Superior temporal gyrus (tissue), 1 donor: ENCODE results near the gene SRPK2.
"Not testable (repeated sequence)": the region's sequence is repeated elsewhere in the genome, so short reads cannot be mapped to it uniquely, and the experiment has no call there.

Experiments used
- DNase-seq: peaks from one replicate; pipeline ENCODE4 v3.0.0-alpha.2; 2016; ENCODE audit errors: extremely low spot score

Gene SRPK2

DNA sequence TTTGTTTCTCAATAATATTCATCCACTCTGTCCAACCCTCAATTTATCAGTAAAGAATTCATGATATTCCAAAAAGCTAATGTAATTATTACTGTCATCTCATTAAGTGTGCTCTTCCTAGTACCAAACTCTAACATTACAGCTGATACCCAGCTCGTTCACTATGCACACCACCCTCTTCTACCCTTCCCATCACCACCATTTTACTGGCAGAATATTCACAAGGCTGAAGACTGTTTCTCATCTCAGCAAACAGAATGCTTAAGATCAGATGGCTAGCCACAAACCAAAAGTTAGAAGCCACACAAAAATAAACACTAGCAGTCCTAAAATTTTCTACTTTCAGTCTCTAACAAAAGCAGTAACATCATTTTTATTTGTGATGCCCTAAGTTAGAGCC lies 121.5 kb downstream of the SRPK2 start:
- peak; percentile 61 for DNase-seq

DNA sequence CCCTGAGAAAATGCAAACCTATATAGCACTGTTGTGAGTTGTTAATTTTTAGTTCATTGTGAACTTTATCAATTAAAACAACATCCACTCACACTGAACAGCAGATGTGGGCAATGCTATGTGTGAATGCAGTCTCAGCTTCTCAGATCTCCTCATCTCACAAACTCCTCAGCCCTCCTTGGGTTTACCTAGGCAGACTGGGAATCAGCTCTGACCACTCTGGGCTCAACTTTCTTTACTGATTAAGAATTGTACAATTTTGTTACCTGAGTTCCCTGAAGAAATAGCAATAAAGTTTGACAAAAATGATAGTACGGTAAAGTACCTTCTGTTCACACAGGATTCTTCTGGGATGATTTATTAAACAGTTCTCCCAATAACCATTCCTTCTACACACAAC lies 124.0 kb downstream of the SRPK2 start:
- no peak for DNase-seq

DNA sequence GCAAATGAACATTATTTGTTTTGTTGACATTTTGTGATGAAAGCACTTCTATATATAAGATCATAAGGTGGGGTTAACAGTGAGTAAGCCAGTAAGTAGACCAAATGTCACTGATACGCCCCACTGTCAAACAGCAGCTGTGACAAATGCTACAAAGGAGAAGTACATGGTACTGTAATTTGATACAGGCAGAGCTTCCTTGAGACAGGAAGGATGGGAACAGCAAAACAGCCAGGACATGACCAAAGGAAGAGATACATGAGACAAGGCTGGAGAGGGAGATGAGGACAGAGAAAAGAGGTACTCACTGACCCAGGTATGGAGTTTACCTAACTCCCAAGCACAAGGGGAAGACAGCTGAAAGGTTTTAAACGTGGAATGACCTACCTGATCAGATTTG lies 127.0 kb downstream of the SRPK2 start:
- DNase-seq, result no peak

DNA sequence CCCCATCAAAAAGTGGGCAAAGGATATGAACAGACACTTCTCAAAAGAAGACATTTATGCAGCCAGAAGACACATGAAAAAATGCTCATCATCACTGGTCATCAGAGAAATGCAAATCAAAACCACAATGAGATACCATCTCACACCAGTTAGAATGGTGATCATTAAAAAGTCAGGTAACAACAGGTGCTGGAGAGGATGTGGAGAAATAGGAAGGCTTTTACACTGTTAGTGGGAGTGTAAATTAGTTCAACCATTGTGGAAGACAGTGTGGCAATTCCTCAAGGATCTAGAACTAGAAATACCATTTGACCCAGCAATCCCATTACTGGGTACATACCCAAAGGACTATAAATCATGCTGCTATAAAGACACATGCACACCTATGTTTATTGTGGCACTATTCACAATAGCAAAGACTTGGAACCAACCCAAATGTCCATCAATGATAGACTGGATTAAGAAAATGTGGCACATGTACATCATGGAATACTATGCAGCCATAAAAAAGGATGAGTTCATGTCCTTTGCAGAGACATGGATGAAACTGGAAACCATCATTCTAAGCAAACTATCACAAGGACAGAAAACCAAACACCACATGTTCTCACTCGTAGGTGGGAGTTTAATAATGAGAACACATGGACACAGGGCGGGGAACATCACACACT lies 128.4 kb downstream of the SRPK2 start:
- DNase-seq, result not testable (repeated sequence)

DNA sequence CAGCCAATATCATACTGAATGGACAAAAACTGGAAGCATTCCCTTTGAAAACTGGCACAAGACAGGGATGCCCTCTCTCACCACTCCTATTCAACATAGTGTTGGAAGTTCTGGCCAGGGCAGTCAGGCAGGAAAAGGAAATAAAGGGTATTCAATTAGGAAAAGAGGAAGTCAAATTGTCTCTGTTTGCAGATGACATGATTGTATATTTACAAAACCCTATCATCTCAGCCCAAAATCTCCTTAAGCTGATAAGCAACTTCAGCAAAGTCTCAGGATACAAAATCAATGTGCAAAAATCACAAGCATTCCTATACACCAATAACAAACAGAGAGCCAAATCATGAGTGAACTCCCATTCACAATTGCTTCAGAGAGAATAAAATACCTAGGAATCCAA lies 129.8 kb downstream of the SRPK2 start:
- DNase-seq, result not testable (repeated sequence)

DNA sequence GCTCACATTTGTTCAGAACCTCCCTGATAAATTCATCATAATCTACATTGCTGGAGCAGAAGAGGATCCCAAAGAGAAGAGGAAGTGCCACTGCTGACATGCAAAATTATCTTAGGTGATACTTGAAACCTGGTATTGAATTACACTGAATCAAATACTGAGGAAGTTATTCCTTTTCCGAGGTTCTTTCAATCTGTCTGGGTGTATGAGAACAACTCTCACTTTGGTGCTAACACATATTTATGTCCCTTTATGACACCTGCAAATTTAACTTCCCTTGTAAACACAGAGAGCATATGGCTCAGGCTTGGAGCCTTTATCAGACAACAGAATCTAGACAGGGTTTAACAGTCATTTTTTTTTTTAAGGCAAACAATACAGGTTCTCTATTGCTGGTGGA lies 131.4 kb downstream of the SRPK2 start:
- DNase-seq, result no peak

DNA sequence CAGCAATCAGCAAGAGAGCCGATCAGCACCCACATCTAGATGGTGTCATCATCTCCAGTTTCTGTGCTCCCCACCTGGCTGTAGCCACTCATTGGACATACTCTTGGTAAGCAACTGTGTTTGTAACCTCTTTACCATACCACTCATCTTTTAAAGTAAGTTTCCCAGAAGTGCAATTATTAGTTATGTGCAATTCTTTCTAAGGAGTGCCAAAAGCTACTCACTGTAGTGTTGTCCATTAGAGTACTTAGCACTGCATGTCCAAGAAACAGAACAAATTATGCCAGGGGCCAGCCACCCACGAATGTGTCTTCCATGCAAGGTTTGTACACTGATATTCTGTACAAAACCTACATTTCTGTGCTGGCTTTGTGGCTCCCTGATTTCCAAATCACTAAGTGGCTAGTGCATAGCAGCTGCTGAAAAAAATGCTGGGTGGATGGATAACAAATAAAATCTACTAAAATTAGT lies 131.9 kb downstream of the SRPK2 start:
- DNase-seq, result no peak

DNA sequence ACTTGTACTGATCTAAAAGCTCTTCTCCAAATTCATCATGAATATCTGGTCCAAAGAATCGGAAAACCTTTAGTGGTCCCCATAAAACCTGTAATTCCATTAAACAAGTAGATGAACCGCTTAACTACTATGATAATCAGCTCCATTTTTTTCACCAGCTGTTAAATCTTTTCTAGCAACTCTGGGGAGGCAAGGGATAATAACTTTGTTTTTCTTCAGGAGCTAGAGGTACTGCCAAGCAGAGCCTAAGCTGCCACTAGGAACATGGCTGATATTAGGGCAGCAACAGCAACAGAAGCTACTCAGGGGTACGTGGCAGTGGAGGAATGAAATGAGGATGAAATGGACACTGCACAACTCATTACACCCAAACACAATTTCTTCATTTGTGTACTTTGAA lies 138.0 kb downstream of the SRPK2 start:
- DNase-seq, result no peak

DNA sequence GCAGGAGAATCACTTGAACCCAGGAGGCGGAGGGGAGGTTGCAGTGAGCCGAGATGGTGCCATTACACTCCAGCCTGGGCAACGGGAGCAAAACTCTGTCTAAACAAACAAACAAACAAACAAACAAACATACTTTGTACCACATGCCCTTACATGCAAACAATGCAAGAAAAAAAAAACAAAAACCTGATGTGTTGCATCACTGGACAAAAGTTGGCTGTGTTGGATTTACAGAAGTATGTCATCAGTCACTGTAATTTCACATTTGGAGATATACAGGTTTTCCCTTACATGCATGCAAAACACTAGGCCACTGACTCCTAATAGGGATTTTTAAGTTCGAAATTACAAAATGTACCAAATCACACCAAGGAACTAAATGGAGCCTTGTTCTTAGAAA lies 138.5 kb downstream of the SRPK2 start:
- DNase-seq, result no peak

DNA sequence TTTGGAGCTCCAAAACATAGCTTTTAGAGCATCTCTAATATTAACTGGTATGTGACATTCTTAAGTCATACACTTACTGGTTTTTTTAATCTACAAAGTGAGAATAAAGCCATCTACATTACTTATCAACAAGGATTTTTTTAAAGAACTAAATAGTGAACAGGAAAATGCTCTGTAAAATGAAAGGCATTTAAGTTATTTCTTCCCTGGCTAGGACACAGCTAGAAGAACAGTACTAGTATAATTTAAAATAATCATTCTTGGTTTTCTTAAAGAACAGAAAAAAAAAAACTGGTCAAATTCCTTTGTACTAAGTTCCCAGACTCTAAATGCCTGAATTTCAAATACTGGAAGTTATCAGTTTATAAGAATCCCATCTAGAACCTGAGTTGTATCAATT lies 139.5 kb downstream of the SRPK2 start:
- no peak for DNase-seq

DNA sequence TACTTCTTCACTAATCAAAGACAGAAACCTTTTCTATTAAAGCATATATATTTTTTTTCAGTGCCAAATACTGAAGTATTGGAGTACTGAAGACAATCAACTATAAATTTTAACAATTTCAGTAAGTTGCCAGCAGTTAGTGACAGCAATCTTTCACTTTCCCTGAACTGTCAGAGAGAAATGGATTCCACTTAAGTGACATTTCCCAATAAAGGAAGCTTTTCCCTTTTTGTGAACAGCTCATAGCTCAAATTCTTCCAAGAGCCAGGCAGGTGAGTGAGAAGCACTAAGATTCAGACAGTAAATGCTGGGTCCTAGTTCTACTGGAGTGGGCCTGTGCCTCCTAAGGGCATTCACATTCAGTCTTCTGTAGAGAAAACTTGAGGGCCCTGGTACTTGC lies 142.0 kb downstream of the SRPK2 start:
- no peak for DNase-seq

DNA sequence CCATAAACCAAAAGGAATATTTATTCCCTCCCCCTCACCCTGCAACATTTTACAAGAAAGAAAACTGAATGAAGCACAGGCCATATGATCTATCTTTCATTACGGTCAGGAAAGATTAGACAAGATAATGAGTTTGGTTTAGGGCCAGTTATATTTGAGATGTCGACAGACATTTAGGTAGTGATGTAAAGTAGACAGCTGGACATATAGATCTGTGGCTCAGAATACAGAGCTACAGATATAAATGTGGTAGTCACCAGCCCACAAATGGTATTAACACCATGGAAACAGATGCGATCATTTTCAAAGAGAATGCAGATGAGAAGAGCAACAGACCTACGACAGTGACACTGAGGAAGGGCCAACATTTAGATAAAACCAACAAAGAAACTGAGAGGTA lies 142.5 kb downstream of the SRPK2 start:
- no peak for DNase-seq

DNA sequence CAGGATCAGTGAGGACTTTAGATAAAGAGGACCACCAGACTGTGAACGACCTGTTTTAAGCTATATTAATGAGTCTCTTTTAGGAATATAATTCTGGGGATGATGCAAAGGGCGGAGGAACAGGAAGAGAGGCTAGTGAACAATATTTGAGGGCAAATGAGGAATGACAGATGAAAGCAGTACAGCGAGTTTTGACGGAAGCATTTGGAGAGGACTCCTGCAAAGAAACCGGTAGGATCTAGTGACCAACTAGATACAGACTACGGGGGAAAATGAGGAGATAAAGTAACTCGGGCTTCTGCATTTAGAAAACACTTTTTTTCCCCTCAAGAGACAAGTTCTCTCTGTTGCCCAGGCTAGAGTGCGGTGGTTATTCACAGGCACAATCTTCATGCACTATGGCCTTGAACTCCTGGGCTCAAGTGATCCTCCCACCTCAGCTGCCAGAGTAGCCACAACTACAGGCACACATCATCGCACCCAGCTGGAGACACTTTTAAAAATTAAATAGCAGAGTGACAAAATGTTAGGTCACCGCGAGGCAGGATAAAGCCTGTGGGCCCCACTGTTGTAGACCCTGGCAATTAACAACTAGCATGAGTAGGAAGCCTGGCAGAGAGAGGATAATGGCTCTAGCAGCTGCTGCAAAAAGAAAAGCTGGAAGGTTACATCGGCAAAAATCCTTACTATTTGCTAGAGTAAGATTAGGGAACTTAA lies 143.2 kb downstream of the SRPK2 start:
- DNase-seq, result no peak

DNA sequence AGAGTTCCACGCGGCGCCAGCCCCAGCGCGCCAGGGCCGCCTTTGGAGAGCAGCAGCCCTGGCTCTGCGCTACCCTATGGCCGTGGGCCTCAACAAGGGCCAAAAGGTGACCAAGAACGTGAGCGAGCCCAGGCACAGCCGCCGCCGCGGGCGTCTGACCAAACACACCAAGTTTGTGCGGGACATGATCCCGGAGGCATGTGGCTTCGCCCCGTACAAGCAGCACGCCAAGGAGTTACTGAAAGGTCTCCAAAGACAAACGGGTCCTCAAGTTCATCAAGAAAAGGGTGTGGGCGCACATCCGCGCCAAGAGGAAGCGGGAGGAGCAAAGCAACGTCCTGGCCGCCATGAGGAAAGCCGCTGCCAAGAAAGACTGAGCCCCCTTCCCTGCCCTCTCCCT lies 144.1 kb downstream of the SRPK2 start:
- no peak for DNase-seq

DNA sequence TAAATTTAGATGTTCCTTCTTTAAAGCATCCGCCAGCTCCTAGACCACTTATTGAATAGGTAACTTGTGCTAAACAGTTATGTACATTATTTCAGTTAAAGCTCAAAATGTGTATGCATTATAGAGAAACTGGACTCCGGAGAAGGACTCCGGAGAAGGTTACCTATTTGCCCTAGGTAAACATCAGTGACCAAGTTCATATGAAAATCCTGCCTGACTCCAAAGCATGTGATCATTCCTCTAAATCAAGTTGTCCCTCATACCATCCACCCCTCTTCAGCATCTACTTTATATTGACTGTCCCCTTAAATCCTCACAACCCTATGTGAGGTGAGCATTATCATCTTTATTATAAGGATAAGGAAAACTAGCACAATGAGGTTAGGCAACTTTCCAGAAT lies 147.5 kb downstream of the SRPK2 start:
- DNase-seq, result no peak

DNA sequence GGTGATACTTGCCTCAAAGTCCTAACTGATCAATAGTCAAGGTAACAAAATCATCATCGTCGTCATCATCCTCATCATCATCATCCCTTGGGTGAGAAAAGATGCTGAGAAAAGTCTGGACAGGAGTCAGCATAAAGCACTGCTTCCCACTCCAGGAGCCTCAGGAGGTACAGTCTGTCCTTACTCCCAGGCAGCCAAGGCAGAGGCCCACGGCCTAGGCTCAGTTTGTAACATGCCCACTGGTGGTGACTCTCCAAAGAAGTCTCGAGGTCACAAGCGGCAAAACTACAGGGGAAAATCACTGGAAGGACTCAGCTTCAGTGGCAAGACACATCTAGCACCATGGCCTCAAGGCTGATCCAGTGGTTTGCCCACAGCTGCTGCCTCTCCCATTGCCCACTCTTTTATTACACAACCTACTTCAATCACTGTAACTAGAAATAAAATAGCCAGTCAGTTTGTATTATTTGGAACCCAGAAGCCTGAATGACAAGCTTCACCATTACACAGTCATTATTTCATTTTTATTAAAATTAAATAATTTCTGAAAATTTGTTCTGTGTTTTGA lies 150.4 kb downstream of the SRPK2 start:
- no peak for DNase-seq

DNA sequence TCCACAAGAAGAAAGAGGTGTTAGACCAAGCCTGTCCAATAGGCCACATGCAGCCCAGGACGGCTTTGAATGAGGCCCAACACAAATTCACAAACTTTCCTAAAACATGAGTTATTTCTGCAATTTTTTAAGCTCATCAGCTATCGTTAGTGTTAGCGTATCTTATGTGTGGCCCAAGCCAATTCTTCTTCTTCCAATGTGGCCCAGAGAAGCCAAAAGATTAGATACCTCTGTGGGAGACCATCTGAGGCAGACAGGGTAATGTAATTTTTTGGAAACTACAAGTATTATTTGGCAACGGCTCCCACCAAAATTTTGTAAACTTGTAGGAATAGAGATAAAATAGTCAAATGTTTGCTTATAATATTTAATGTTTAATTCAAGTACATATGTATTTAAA lies 153.8 kb downstream of the SRPK2 start:
- no peak for DNase-seq

DNA sequence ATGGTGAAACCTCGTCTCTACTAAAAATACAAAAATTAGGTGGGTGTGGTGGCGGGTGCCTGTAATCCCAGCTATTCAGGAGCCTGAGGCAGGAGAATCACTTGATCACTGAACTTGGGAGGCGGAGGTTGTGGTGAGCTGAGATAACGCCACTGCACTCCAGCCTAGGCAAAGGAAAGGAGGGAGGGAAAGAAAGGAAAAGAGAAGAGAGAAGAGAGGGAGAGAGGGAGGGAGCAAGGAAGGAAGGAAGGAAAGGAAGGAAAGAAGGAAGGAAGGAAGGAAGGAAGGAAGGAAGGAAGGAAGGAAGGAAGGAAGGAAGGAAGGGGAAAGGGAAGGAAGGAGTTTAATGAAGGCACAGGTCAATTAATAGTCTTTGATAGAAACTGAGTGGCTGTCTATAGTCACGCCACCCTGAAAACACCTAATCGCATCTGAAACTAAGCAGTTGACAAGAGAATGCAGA lies 155.9 kb downstream of the SRPK2 start:
- not testable (repeated sequence) for DNase-seq

DNA sequence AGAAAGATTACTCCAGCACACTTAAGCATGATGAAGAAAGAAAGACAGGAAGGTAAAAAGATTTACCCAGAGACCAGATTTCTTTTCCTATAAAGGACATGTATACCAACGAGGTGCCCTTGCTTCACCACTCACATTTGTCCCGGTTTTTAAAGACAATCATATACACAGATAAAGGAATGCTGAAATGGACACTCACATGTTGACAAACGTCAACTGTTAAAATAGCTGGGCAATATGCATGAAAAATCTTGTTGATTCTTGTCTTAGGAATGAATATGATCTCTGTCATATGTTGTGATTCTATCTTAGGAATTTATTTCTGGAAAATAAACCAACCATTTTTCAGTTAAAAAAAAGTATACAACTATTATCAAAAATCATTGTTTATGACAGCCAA lies 158.2 kb downstream of the SRPK2 start:
- DNase-seq, result no peak

DNA sequence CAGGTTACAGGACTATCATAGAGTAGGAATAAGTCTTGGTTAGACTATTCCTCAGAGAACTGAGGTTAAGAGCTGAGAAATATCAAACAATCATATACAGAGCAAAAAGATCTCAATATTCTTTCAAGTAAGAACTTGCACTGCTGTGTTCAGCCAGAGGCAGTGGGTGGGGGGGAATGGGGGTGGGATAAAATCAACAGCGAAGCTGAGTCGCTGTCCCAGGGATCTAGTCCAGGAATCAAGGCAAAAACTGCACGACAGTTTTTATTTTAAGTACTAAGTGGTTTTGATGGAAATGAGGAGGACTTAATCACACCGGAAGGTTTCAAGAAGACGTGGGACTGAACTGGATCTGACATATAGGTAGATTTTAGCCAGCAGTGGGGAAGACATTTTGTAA lies 159.1 kb downstream of the SRPK2 start:
- no peak for DNase-seq

DNA sequence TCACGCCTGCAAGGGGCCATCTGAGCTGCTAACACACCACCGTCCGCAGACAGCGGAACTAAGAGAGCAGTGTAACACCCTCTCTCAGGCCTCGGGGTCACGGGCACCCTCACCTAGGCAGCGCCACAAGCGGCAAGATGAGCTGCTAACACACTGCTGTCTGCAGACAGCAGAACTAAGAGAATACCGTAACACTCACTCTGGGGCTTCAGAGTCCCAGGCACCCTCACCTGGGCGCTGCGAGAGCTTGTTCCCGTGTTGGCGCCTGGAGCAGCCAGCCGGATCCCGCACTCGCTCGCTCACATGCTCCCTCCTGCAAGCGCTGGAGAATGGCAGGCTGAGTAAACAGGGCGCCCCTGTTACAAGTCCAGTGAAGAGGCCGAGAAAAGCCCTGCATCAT lies 160.2 kb downstream of the SRPK2 start:
- DNase-seq, result no peak

DNA sequence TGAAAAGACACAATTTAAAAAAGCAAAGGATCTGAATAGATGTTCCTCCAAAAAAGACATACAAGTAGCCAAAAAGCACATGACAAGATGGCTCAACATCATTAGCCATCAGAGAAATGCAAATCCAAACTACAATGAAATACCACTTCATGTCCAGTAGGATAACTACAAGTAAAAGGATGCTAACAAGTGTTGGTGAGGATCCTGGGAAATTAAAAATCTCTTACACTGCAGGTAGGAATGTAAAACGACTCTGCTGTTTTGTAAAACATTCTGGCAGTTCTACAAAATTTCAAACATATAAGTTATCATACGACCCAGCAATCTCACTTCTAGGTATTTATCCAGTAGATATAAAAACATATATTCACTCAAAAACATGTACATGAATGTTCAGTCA lies 161.3 kb downstream of the SRPK2 start:
- no peak for DNase-seq
